ENCODE measurements around the gene AKR1C2.
"Not testable (repeated sequence)": the region's sequence is repeated elsewhere in the genome, so short reads cannot be mapped to it uniquely, and the experiment has no call there.

Gene AKR1C2

DNA sequence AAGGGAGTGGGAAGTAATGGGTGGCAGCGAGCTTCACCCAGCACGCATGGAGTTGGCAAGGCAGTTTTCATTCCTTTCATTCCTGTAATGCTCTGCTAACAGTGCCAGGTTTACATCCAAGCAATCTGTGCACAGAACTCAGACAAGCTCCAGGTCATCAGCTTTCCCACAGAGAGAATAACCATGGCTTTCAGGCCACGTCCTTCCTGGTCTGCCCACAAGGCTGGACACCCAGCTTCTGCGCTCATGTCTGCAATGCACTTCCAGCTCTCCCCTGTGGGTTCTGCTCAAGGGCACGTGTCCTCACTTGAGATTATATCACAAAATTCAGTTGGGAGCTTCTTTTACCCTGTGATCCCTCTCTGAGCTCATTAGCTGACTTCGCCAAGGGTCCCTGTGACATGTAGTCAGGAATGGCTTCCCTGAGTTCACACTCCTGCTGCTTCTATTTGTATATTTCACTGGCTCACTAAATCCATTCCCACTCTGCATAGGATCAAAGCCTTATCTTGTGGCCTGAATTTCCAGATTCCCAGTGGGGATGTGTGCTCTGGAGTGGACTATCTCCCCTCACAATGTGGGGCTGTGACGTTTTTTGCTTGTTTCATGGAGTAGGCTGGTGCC, 18.6 kb downstream of the AKR1C2 start:
- DNase-seq = no peak

DNA sequence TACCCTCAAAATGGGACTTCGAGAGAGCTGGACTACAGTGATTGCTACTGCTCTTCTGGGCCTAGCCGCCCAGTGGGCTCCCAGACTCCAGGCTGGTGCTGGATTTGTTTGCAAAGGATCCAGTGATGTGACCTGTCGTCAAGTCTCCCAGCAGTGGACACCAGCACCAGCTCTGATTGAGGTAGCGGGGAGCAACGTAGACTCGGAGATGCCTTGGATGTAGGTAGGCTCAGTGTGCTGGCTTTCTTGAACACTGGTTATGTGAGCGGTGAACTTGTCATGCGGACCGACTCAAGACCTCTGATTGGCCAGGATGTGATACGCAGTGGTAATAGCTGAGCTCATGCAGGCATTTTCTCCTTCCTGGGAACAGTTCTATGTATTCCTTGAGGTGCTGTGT, 19.4 kb downstream of the AKR1C2 start:
- DNase-seq = no peak

DNA sequence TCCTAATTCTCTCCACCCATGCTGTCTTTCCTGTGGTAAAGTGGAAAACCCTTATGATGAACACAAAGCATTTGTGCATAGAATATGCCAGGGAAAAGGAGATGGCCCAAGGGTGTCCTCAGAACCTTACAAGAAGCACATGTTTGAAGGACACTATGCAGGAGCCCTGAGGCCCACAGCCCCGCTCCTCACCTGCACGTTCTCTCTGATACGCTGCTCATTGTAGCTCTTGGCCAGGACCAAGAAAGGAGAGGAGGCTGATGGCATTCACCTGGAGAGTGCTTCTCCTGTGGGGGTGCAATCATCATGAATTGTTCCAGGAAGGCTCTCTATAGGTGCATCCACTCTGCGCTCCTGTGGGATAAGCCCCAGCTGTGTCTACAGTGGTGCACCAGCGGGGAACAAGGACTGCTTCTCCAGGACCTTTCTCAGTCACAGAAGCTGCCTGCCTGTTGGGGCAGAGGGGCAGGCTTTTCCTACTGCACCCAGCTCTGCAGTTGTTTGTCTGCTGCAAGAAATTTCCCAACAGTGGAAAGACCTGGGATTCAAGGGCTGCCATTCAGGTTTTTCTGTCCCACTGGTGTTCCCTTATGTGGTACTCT, 19.9 kb downstream of the AKR1C2 start:
- DNase-seq = no peak

DNA sequence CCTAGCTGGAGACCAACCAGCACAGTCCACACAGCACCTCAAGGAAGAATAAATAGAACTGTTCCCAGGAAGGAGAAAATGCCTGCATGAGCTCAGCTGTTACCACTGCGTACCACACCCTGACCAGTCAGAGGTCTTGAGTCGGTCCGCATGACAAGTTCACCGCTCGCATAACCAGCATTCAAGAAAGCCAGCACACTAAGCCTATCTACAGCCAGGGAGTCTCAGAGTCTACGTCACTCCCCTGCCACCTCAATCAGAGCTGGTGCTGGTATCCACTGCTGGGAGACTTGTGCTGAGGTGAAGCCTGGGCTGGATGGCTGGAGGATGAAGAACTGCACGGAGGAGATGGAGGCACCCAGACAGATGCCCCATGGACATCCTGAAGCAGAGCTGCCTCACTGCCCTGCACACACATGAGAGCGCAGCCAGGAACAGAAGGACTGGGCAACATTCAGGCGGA, 20.9 kb downstream of the AKR1C2 start:
- no peak for DNase-seq

DNA sequence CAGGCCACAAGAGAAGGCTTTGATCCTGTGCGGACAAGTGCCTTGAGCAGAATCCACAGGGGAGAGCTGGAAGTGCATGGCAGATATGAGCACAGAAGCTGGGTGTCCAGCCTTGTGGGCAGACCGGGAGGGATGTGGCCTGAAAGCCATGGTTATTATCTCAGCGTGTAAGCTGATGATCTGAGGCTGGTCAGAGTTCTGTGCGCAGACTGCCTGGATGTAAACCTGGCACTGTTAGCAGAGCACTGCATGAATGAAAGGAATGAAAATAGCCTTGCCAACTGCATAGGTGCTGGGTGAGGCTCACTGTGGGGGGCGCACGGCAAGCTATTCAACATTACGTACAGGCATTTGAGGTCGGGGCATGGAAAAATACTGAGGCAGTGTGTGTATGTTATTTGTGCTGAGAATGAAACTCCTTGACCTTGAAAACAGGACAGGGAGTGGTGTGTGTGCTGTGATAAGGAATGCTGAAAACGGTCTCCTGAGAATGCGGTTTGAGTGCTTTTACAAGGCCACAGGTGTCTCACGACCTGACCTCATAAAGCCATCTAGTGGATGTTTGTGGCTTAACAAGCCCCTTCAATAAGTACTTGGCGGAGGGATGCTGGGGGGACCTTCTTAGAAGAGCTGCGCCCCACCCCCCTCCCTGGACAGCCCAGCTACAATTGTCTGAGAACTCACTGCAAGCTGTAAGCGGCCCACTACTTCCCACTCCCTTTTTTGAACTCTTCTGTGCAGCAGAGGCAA, 21.8 kb downstream of the AKR1C2 start:
- no peak for DNase-seq

DNA sequence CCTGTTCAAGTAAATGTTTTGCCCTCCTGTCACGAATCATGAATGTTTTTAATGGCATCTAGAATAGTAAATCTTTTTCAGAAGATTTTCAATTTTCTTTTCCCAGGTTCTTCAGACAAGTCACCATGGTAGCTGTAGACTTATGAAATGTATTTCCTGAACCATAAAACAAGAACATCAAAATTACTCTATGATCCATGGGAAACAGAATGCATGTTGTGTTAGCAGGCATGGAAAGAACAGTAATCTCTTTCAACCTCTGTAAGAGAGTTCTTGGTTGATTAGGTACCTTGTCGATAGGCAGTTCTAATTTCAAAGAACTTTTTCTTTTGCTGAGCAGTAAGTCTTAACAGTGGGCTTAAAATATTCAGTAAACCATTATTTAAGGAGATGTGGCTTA, 22.9 kb downstream of the AKR1C2 start:
- DNase-seq = no peak

DNA sequence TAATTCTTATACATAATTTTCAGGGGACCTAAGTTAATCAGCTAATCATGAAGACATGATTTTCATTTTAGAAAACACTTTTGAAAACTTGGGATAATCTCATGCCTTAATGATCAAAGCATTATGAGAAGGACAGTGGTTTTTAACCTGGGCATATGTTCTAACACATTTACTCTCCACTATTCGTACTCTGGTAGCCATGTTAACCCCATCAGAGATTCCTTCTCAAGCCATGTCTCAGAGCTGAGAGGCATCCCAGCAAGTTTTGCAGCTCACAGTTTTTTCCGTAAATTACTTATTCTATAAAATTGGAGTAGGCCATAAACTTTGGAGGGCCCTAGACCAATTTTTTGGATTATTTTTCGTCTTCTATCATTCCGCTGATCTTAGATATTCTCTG, 24.8 kb downstream of the AKR1C2 start:
- DNase-seq = no peak

DNA sequence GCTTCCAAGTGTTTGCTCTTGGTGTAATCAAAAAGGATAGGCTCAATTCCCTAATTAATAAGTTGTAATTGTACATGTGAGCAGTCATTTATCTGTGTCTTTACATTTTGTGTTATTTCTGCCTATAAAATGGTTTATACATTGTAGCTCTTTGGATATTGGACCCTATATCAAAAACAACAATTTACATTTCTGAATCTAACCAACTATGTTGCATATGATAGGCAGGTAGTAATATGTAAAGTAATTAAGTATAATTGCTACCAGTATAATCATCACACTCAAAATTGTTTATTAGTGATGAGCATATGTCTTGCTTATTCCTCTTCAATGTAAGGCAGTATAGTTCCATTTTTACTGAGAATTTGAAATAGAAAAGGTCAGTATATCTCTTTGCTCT, 26.6 kb downstream of the AKR1C2 start:
- DNase-seq = no peak

DNA sequence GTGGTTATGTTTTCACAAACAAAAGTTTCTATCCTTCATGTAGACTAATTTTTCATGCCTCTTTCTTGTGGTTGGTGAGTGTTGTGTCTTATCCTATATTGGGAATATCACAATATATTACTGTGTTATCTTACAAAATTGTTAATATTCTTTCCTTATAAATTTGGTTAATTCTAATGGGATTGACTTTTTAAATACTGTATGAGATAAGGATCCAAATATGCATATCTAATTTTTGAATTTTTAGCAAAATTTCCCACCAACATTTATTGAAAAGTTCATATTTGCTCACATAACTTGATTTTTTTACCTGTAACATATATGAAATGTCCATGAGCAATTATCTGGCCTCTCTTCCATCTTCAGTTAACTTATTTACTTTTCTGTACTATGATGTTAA, 29.3 kb downstream of the AKR1C2 start:
- DNase-seq = not testable (repeated sequence)

DNA sequence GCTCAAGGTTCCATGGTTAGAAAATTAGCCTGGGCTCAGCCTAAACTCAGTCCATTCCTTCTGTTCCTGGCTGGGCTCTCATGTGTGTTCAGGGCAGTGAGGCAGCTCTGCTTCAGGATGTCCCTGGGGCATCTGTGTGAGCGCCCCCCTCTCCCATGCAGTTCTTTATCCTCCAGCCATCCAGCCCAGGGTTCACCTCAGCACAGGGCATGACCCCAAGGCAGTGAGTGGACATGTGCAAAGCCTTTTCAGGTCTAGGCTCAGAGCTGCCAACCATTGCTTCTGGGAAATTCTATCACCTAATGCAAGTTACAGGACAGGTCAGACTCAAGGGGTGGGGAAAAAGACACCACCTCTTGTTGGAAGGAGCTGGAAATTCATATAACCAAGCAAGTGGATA, 30.4 kb downstream of the AKR1C2 start:
- DNase-seq = not testable (repeated sequence)

DNA sequence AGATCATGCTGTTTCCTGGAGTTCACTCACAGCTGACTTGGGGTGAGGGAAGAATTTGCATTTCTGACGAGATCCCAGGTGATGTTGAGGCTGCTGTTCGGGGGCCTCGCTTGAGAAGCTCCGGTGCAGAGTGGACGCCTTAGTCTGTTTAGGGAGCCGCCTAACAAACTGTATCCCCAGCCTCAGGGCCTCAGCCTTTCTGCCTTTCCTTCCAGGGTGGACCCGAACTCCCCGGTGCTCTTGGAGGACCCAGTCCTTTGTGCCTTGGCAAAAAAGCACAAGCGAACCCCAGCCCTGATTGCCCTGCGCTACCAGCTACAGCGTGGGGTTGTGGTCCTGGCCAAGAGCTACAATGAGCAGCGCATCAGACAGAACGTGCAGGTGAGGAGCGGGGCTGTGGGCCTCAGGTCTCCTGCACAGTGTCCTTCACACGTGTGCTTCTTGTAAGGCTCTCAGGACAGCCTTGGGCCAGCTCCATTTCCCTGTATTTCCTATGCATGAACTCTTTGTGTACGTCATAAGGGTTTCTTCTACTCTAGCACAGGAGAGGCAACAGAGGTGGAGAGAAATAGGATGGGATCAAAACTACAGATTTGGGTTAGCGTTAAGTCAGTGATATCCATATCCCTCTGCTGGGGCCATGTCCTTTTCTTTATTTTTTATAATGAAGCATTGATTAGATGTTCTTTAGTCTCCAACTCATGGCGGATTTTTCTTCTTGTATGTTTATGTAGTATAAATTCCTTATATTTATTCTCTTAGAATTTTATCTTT, 31.1 kb downstream of the AKR1C2 start:
- not testable (repeated sequence) for DNase-seq

DNA sequence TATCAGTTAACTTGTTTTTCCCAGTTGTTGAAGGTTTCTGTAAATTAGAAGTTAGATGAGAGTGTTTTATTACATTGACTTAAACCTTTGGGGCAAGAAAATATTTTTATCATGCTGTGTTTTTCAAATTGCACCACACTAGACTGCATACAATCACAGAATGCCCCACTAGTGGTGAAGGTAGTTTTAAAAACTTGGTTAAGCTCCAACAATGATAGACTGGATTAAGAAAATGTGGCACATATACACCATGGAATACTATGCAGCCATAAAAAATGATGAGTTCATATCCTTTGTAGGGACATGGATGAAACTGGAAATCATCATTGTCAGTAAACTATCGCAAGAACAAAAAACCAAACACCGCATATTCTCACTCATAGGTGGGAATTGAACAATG, 33.3 kb downstream of the AKR1C2 start:
- DNase-seq = not testable (repeated sequence)

DNA sequence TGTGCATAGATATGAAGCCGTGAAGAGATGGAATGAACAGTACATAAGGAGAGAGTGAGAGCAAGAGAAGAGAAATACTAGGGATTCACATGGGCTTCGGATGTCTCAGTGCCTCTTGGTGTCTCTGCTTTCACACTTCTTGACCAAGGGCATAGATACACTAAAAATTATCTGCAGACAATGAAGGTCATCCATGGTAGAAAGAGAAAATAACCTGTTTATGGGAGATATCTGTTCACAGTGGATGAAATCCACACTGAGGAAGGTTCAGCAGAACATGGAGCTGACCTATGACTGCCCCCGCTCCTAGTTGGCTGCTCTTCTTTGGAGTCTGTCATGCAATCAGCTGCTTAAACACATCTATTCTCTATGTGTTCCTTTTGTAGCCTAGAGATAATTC, 34.4 kb downstream of the AKR1C2 start:
- DNase-seq = not testable (repeated sequence)

DNA sequence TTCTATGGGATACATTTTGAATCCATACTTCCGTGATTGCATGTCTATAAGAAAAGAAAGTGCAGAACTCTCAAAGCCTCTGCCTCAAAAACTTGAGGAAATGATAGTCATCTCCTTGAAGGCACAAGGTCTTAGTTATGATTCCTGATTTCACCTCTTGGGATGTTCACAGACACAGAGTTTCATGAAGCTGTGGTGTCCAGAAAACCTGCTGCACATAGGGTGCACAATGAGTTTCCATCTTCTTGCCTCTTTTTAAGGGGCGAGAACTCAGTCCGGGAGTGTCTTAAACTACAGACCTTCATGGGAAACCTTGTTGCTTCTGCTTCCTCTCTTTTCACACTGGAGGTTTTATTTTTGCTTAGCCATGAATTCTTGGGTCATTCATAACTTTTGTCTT, 36.5 kb downstream of the AKR1C2 start:
- not testable (repeated sequence) for DNase-seq

DNA sequence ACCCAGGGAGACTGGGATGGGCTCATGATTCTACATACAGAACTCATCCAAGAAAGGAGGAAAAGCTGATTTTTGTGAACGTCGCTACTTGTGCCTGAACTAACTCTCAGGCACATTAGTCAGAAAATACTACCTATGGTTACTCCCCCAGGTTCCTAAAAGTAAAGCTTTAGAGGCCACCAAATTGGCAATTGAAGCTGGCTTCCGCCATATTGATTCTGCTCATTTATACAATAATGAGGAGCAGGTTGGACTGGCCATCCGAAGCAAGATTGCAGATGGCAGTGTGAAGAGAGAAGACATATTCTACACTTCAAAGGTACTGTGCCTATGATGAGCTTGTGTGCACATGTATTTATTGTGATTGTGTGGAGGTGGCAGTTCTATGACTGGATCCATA, 37.9 kb downstream of the AKR1C2 start:
- not testable (repeated sequence) for DNase-seq

DNA sequence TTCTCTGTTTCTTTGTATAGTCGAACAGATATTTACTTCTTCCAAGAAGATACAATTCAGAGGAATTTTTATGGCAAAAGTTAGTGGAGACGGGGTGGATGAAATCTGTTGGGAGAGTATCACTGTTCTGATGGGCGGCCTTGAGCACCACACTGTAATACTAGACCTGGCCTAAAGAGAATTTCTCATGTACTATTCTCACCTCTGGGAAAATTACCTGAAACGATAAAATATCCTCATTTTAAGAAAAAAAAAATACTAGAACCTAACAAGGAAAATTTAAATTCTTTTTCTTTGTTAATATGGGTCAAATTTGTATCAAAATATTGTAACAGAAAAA, 39.9 kb downstream of the AKR1C2 start:
- DNase-seq = not testable (repeated sequence)

DNA sequence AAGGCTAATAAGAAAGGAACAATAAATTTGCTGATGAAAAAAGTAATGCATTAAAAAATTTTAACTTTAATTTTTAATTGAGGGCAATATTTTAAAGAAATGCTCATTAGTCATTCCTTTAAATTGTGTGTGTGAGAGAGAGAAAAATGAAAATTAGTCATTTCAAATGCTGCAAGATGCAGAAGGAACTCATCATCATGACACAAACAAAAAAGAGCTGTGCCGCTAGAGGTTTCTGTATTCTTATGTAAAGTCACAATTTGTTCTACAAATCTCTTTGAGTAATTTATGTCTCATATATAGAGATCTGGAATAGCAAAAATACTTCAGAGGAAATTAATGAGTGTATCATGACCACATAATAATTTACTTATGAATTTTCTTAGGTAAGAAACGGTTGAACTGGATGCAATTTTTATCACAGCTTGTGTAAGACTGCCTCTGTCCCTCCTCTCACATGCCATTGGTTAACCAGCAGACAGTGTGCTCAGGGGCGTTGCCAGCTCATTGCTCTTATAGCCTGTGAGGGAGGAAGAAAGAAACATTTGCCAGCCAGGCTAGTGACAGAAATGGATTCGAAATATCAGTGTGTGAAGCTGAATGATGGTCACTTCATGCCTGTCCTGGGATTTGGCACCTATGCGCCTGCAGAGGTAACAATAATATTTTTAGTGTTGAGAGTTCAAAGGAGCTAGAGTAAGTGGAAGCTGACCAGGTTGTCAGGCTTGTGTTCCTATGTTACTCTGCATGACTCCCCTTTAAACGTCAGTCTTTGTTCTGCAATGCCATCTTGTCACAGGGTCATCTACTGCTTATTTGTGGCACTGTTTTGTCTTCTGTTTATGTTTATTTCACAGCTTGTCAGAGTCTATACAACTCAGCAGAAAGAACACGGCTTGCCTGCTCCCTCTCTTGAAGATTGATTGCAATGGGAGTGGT, 40.5 kb downstream of the AKR1C2 start, which contains the start of gene AKR1C1:
TSS of gene AKR1C1 (plus strand) at position 540 of the 939 bp plus-strand sequence. CDS start at position 570, 30 bp downstream.
- not testable (repeated sequence) for DNase-seq

DNA sequence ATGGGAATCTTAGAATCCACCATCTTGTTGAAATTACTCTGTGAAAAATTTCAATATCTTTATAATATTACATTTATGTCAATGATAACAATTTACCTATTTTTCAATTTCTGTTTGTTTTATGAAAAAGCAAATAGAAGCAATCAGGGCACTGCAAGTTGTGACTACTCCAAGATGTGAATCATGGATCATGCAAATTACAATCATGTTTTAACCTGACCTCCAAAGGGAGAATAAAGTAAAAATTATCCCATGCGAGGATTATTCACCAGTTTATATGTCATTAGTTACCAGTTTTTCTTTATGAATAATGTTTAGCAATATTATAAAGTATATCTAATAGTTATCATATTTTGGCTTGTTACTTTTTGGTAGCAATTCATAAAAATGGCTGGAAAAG, 41.3 kb downstream of the AKR1C2 start:
- DNase-seq = not testable (repeated sequence)

DNA sequence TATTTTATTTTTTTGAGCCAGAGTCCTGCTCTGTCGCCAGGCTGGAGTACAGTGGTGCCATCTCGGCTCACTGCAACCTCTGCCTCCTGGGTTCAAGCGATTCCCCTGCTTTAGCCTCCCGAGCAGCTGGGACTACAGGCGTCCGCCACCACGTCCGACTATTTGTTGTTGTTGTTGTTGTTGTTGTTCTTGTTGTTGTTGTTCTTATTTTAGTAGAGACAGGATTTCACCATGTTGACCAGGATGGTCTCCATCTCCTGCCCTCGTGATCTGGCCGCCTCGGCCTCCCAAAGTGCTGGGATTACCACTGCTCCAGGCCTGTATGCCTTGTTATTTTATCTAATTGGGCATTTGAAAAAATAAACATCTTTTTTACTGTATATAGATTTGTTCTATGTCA, 42.1 kb downstream of the AKR1C2 start:
- not testable (repeated sequence) for DNase-seq

DNA sequence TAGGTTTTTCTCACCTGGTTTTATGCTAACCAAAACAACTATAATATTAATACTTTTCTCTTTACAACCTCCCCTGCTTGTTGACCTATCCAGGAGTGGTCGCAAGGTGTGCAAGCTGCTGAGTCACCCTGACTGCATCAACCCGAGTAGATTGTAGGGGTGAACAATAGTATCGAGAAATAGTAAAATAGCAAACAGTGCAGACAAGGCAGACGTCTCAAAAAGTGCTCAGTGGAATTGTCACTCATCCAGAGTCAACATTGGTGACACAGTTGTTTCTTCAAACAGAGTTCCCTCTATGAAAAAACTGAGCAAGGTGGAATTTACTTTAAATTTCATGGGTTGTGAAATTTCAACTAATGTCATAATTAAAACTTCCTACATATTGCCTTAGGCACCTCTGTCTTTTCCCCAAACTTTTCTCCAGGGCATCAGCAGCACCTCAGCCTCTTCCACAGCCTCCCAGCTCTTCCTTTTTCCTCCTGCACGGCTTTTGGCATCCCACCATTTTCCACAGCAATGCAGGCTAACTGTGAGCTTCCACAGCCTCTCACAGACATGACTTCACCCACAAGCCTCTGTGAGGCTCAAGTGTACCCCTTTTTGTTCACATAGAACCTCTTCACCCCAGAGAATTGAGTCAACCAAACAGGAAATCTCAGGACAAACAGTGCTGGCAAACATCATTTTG, 46.6 kb downstream of the AKR1C2 start:
- not testable (repeated sequence) for DNase-seq

DNA sequence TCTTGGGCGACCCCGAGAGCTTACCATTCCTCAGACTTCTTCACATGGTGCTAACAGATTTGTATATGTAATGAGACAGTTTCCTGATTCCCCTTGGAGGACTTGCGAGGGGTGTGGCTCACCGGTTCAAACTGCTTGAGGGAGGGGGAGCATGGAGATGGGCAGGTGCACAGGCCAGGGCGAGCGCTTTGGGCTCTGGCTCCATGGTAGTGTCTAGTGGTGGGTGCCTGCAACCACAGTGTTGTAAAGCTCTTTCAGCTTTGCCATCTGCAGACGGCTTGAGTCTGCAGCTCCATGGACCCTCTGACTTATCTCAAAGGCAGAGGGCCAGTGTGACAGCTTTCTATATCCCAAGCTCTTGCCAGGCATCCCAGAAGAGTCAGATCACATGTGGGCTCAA, 47.6 kb downstream of the AKR1C2 start:
- not testable (repeated sequence) for DNase-seq

DNA sequence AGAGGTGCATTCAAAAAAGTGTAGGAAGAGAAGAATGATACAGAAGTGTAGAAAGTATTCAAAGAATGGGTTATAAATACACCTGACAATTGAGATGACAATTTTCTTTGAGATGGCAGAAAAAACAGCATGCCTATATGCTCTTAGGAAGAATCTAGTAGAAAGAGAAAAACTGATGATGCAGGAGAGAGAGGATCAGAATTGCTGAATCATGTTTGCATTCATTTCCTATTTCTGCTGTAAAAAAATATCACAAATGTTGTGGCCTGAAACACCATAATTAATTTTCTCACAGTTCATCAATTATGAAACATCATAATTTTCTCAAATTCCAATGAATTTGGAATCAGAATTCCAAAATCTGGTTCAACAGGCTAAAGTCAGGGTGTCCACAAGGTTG, 50.3 kb downstream of the AKR1C2 start:
- no peak for DNase-seq
